HCT116 (cell line): ENCODE results near the gene CHCT1. TPM values are rescaled to one million over a fixed set of nuclear protein-coding genes. Genes with fewer than 3 reads are reported as not detected.

Experiments used
- ATAC-seq: fragments of 200-7000 bp; cut with Tn5 transposase; 2 replicates; pipeline ENCODE4 v1.9.1; 2020; ENCODE audit warnings: mild to moderate bottlenecking, moderate library complexity
- BruUV-seq: library from RNA; stranded (reverse); fragments of 400-500 nt; replicated peaks from 2 replicates; lab custom pipeline; 2021; lab: Mats Ljungman, UMichigan
- CTCF ChIA-PET: fragments of 300-600 bp; sonication (Branson Sonifier 250); formaldehyde crosslinking; loops from one replicate; lab custom pipeline; 2021; ENCODE audit warnings: antibody characterized with exemption; lab: Charles Lee
- POLR2A ChIA-PET: fragments of 300-600, 350-600 bp; sonication (Branson Sonifier 250); formaldehyde crosslinking; loops from one replicate; lab custom pipeline; 2021; ENCODE audit warnings: antibody characterized with exemption; lab: Charles Lee
- RAD21 ChIA-PET, 2 experiments: fragments of 300-600 bp; sonication (Branson Sonifier 250); formaldehyde crosslinking; loops; one replicate each; lab custom pipeline; 2023; ENCODE audit warnings: low total read pairs in 2 of 2; ENCODE audit not compliant: uncharacterized antibody in 2 of 2, unreplicated experiment in 2 of 2, low non-redundant PET in 1 of 2; lab: Charles Lee
- DNase-seq: peaks from one replicate; pipeline ENCODE4 v3.0.0-alpha.2; 2010; ENCODE audit warnings: low read depth, low spot score
- H2AFZ ChIP-seq: fragments of 200-600 bp; shearing (Covaris generic), sonication (generic); 2 replicates; pipeline ENCODE4 v1.6.1; 2017; ENCODE audit warnings: low read depth, mixed run types, mixed read lengths, antibody characterized with exemption, low read length; ENCODE audit not compliant: poor library complexity, severe bottlenecking
- H3K27ac ChIP-seq: 2 replicates; pipeline ENCODE4 v1.5.1; 2012; ENCODE audit warnings: low read depth, low read length
- H3K27me3 ChIP-seq: fragments of 200-600 bp; sonication (generic); 2 replicates; pipeline ENCODE4 v1.6.1; 2016; ENCODE audit warnings: mixed run types, low read length, mixed read lengths; ENCODE audit not compliant: insufficient read depth
- H3K36me3 ChIP-seq, 2 experiments: fragments of 200-500 bp in 1 of 2; fragments of 200-600 bp in 1 of 2; sonication (Bioruptor generic) in 1 of 2; sonication (generic) in 1 of 2; 2 replicates each; pipeline versions ENCODE4 v1.5.1 to v1.6.1; 2014 to 2016; ENCODE audit warnings: low read length in 2 of 2, inconsistent platforms in 1 of 2, mixed read lengths in 1 of 2, mixed run types in 1 of 2; ENCODE audit not compliant: insufficient read depth in 2 of 2, control insufficient read depth in 1 of 2
- H3K4me1 ChIP-seq, 2 experiments: fragments of 200-600 bp in 1 of 2; sonication (generic) in 1 of 2; 2 replicates each; pipeline versions ENCODE4 v1.5.1 to v1.6.1; 2012 to 2017; ENCODE audit warnings: low read length in 2 of 2, inconsistent platforms in 1 of 2, mild to moderate bottlenecking in 1 of 2, mixed read lengths in 1 of 2, mixed run types in 1 of 2, moderate library complexity in 1 of 2; ENCODE audit not compliant: insufficient read depth in 2 of 2, control insufficient read depth in 1 of 2
- H3K4me2 ChIP-seq: fragments of 200-600 bp; sonication (generic); 2 replicates; pipeline ENCODE4 v1.6.1; 2017; ENCODE audit warnings: mixed run types, low read length, mixed read lengths
- H3K4me3 ChIP-seq, 2 experiments: fragments of 200-600 bp in 1 of 2; sonication (generic) in 1 of 2; replicated peaks in 1 of 2; 2 replicates each; pipeline ENCODE4 v1.5.1; 2011 to 2016; ENCODE audit warnings: low read length in 2 of 2, control low read depth in 1 of 2, low read depth in 1 of 2, mild to moderate bottlenecking in 1 of 2, mixed read lengths in 1 of 2, mixed run types in 1 of 2
- H3K79me2 ChIP-seq: fragments of 200-600 bp; sonication (generic); 2 replicates; pipeline ENCODE4 v1.6.1; 2017; ENCODE audit warnings: mild to moderate bottlenecking, mixed run types, low read length, moderate library complexity, mixed read lengths; ENCODE audit not compliant: insufficient read depth
- H3K9ac ChIP-seq: fragments of 200-600 bp; sonication (generic); 2 replicates; pipeline ENCODE4 v1.6.1; 2016; ENCODE audit warnings: low read length, mixed read lengths
- H3K9me2 ChIP-seq: fragments of 200-600 bp; sonication (generic), shearing (Covaris generic); 2 replicates; pipeline ENCODE4 v1.6.1; 2017; ENCODE audit warnings: mixed run types, mild to moderate bottlenecking, moderate library complexity; ENCODE audit not compliant: insufficient read depth
- H3K9me3 ChIP-seq, 2 experiments: fragments of 200-500 bp in 1 of 2; fragments of 200-600 bp in 1 of 2; sonication (Bioruptor generic) in 1 of 2; sonication (generic) in 1 of 2; 2 replicates each; pipeline ENCODE4 v1.6.1; 2014 to 2017; ENCODE audit warnings: low read length in 2 of 2, mixed read lengths in 2 of 2, inconsistent platforms in 1 of 2, low read depth in 1 of 2, mild to moderate bottlenecking in 1 of 2, mixed run types in 1 of 2, moderate library complexity in 1 of 2; ENCODE audit not compliant: control insufficient read depth in 1 of 2, insufficient read depth in 1 of 2
- H4K20me1 ChIP-seq: fragments of 200-600 bp; sonication (generic), shearing (Covaris generic); 2 replicates; pipeline ENCODE4 v1.6.1; 2017; ENCODE audit warnings: mixed run types, mild to moderate bottlenecking, moderate library complexity; ENCODE audit not compliant: insufficient read depth
- CBX3 ChIP-seq: IDR thresholded peaks from 2 replicates; pipeline ENCODE4 v1.6.1; 2012; ENCODE audit warnings: low read depth
- EGR1 ChIP-seq: IDR thresholded peaks from 2 replicates; pipeline ENCODE4 v1.6.1; 2012; ENCODE audit warnings: low read depth
- ELF1 ChIP-seq: IDR thresholded peaks from 2 replicates; pipeline ENCODE4 v1.6.1; 2012; ENCODE audit warnings: low read depth, borderline replicate concordance
- EZH2 ChIP-seq: fragments of 200-600 bp; sonication (generic); IDR thresholded peaks from 2 replicates; pipeline ENCODE4 v1.6.1; 2017; ENCODE audit warnings: antibody characterized with exemption, mixed run types
- EZH2phosphoT487 ChIP-seq: fragments of 200-600 bp; IDR thresholded peaks from 2 replicates; pipeline ENCODE4 v1.6.1; 2018; ENCODE audit warnings: antibody characterized with exemption, borderline replicate concordance
- JUND ChIP-seq: IDR thresholded peaks from 2 replicates; pipeline ENCODE4 v1.6.1; 2012
- SP1 ChIP-seq: IDR thresholded peaks from 2 replicates; pipeline ENCODE4 v1.6.1; 2012; ENCODE audit warnings: low read depth
- TCF7L2 ChIP-seq: IDR thresholded peaks from 2 replicates; pipeline ENCODE4 v1.7.0; 2011; ENCODE audit warnings: borderline replicate concordance, inconsistent platforms; ENCODE audit not compliant: insufficient read depth, insufficient read length; ENCODE audit errors: extremely low read depth
- intact Hi-C: fragments of 100-400 bp; cut with micrococcal nuclease; formaldehyde crosslinking; loops from 2 replicates; pipeline ENCODE4 v1.10.0; 2022
- total RNA-seq: library from RNA; stranded (reverse); gene quantifications from one replicate; pipeline ENCODE4 v1.2.1, GENCODE V29; 2021; ENCODE audit not compliant: unreplicated experiment
- TF ChIP-seq, protein P1 (sequence below): IDR thresholded peaks from 2 replicates; pipeline ENCODE4 v1.6.1; 2012
- TF ChIP-seq, protein P2 (sequence below): IDR thresholded peaks from 2 replicates; pipeline ENCODE4 v1.6.1; 2012; ENCODE audit warnings: low read depth
- TF ChIP-seq, protein P3 (sequence below): IDR thresholded peaks from 2 replicates; pipeline ENCODE4 v1.6.1; 2012

Gene CHCT1
- total RNA-seq, 1 experiment from 2014 or later = not detected

DNA sequence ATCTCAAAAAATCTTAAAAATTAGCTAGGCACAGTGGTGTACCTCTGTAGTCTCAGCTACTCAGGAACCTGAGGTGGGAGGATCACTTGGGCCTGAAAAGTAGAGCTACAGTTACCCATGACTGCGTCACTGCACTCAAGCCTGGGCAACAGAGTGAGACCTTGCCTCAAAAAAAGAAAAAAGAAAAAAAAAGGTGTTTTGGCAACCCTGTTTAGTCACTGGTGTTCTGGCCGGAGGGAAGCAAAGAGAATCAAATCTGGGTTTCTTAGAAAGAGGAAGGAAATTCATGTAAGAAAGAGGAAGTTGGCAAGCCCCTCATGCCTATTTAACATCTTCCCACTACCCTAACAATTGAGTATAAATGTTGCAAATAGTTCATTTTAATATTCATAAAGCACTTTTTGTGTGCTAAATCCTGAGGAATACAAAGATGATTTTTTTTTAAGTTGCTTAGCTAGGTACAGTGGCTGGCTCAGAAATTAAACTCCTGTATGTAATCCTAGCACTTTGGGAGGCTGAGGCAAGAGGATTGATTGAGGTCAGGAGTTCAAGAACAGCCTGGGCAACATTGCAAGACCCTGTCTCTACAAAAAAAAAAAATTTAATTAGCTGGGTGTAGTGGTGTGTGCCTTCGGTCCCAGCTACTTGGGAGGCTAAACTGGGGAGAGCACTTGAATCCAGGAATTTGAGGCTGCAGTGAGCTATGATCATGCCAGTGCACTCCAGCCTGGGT lies 23.9 kb upstream of the CHCT1 start:
- CTCF ChIA-PET = no interaction called here

DNA sequence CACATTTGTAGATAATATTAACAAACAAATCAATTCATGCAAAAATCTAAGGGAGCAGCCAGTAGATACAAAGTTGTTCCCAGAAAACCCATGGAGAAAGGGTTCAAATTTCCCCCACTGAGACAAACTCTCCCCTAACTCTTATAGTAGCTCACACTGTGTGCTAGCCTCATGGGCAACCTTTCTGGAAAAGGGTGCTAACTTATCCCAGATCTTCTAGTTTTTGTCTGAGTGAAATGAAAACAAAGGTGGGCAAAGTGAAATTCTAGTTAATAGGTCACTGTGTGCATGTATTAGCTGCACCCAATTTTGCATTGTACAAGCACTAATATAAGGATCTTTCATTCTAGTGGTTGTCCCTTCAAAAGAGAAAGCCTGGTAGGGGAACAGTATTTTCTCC lies 20.5 kb upstream of the CHCT1 start:
- intact Hi-C loops = no loop called here
- H3K4me1 ChIP-seq = no peaks in the 10 kb centered on the region
- RAD21 ChIA-PET = no interaction called here

More for the DNA sequence above, 23.9 kb upstream of the CHCT1 start:
- H3K9ac ChIP-seq = no peak overlapping the region
- no peaks in the 10 kb centered on the region for H3K9me2 ChIP-seq
- no peaks in the 10 kb centered on the region for H4K20me1 ChIP-seq
- ATAC-seq (no peak), DNase-seq (no peak)
- ChIA-PET RAD21 (no interaction called here), POLR2A (interaction anchor here (0.6 kb wide), 1 partner anchor 561 kb away, joined by 3 read pairs; no protein-coding TSS in a partner anchor)
- intact Hi-C loops = no loop called here
- no peaks in the 10 kb centered on the region for H3K27me3 ChIP-seq
- no peaks in the 10 kb centered on the region for H3K36me3 ChIP-seq
- no peak overlapping the region for H2AFZ ChIP-seq
- no TSS peak for BruUV-seq
- H3K9me3 ChIP-seq = no peaks in the 10 kb centered on the region
- H3K4me3 ChIP-seq = no peak overlapping the region
- H3K79me2 ChIP-seq = no peaks in the 10 kb centered on the region
- H3K4me2 ChIP-seq = no peak overlapping the region
- H3K4me1 ChIP-seq = peaks cover 6 to 10% of the 10 kb centered on the region in 2 experiments; a peak in 3 of 4 replicates
- no peak for TF ChIP-seq EZH2
- TF ChIP-seq ELF1 = 0 out of 2 replicates have a peak, but pooled peaks have one; percentile 8
- no peak overlapping the region for H3K27ac ChIP-seq

More for the DNA sequence above, 20.5 kb upstream of the CHCT1 start:
- DNase-seq (no peak), ATAC-seq (no peak)
- ChIA-PET CTCF (no interaction called here), POLR2A (no interaction called here)
- H3K36me3 ChIP-seq = no peaks in the 10 kb centered on the region
- H3K9ac ChIP-seq = no peak overlapping the region
- H3K9me3 ChIP-seq = no peaks in the 10 kb centered on the region
- H3K27me3 ChIP-seq = no peaks in the 10 kb centered on the region
- H2AFZ ChIP-seq = no peak overlapping the region
- BruUV-seq = no TSS peak
- TF ChIP-seq, protein P1, sequence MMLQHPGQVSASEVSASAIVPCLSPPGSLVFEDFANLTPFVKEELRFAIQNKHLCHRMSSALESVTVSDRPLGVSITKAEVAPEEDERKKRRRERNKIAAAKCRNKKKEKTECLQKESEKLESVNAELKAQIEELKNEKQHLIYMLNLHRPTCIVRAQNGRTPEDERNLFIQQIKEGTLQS = no peak
- TF ChIP-seq EGR1 = no peak
- no peak for TF ChIP-seq SP1
- TF ChIP-seq, protein P2, sequence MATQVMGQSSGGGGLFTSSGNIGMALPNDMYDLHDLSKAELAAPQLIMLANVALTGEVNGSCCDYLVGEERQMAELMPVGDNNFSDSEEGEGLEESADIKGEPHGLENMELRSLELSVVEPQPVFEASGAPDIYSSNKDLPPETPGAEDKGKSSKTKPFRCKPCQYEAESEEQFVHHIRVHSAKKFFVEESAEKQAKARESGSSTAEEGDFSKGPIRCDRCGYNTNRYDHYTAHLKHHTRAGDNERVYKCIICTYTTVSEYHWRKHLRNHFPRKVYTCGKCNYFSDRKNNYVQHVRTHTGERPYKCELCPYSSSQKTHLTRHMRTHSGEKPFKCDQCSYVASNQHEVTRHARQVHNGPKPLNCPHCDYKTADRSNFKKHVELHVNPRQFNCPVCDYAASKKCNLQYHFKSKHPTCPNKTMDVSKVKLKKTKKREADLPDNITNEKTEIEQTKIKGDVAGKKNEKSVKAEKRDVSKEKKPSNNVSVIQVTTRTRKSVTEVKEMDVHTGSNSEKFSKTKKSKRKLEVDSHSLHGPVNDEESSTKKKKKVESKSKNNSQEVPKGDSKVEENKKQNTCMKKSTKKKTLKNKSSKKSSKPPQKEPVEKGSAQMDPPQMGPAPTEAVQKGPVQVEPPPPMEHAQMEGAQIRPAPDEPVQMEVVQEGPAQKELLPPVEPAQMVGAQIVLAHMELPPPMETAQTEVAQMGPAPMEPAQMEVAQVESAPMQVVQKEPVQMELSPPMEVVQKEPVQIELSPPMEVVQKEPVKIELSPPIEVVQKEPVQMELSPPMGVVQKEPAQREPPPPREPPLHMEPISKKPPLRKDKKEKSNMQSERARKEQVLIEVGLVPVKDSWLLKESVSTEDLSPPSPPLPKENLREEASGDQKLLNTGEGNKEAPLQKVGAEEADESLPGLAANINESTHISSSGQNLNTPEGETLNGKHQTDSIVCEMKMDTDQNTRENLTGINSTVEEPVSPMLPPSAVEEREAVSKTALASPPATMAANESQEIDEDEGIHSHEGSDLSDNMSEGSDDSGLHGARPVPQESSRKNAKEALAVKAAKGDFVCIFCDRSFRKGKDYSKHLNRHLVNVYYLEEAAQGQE = no peak
- TF ChIP-seq EZH2phosphoT487 = no peak
- no peak for TF ChIP-seq CBX3
- TF ChIP-seq, protein P3, sequence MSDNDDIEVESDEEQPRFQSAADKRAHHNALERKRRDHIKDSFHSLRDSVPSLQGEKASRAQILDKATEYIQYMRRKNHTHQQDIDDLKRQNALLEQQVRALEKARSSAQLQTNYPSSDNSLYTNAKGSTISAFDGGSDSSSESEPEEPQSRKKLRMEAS = no peak
- no peak for TF ChIP-seq JUND
- no peak for TF ChIP-seq TCF7L2
- H3K79me2 ChIP-seq = no peaks in the 10 kb centered on the region
- H3K4me2 ChIP-seq = no peak overlapping the region
- H3K27ac ChIP-seq = no peak overlapping the region
- no peak overlapping the region for H3K4me3 ChIP-seq
- no peaks in the 10 kb centered on the region for H4K20me1 ChIP-seq
- H3K9me2 ChIP-seq = no peaks in the 10 kb centered on the region
